GM18499 (cell line): ENCODE data around the gene SELPLG.
"Not testable (repeated sequence)": the region's sequence is repeated elsewhere in the genome, so short reads cannot be mapped to it uniquely, and the experiment has no call there.

ENCODE experiments used
- ATAC-seq: cut with Tn5 transposase; IDR thresholded peaks from one replicate; pipeline ENCODE4 v1.9.1; 2021; ENCODE audit warnings: moderate number of reproducible peaks; ENCODE audit not compliant: insufficient read depth, unreplicated experiment

The SELPLG gene

GRCh38 chr12:108577458-108577857, 56.2 kb downstream of the SELPLG start:
- ATAC-seq = no peak

GRCh38 chr12:108576660-108577234, 56.9 kb downstream of the SELPLG start:
- no peak for ATAC-seq

- no peak for ATAC-seq
Observed at GRCh38 chr12:108575199-108575912, 58.3 kb downstream of the SELPLG start.

- not testable (repeated sequence) for ATAC-seq
Observed at GRCh38 chr12:108574276-108574675, 59.4 kb downstream of the SELPLG start.

- ATAC-seq = no peak
Observed at GRCh38 chr12:108573317-108573716, 60.4 kb downstream of the SELPLG start.

GRCh38 chr12:108572166-108572790, 61.4 kb downstream of the SELPLG start:
- no peak for ATAC-seq
